ENCODE data around the gene DHDDS.

DHDDS gene

GRCh38 chr1:26517766-26518049 is 85.6 kb downstream of the DHDDS start:
- no peak for FAIRE-seq
- DNase-seq (ENCODE audit: insufficient read length, low spot score), result no peak
- TF ChIP-seq CTCF (IDR thresholded peaks at IDR 0.05; ENCODE audit: insufficient read depth, missing control alignments), result no peak

GRCh38 chr1:26518355-26518754 is 86.2 kb downstream of the DHDDS start:
- FAIRE-seq (no peak), DNase-seq (ENCODE audit: insufficient read length, low spot score) (no peak)
- no peak for TF ChIP-seq CTCF (IDR thresholded peaks at IDR 0.05; ENCODE audit: insufficient read depth, missing control alignments)

DNA sequence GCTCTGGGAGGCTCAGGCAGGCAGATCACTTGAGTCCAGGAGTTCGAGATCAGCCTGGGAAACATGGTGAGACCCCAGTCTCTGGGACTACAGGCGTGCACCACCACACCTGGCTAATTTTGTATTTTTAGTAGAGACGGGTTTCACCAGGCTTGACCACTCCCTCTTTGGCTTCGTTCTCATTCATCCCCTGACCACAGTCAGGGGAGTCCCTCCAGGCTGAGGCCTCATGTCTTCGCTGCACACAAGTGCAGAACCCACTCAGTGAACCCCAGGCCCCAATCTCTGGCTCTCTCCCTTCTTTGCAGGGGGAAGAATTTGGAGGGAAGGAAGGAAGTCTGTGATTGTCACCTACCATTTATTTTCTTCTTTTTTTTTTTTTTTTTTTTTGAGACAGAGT is 88.2 kb downstream of the DHDDS start:
- no peak for TF ChIP-seq CTCF (IDR thresholded peaks at IDR 0.05; ENCODE audit: insufficient read depth, missing control alignments)
- FAIRE-seq, result no peak
- no peak for DNase-seq (ENCODE audit: insufficient read length, low spot score)
